Panc1 (cell line): Measurements from ENCODE around the gene CTCFL.

Source experiments
- POLR2AphosphoS5 ChIP-seq: IDR thresholded peaks from 2 replicates; pipeline ENCODE4 v1.6.1; 2012; ENCODE audit warnings: mild to moderate bottlenecking, low read depth, low read length, moderate library complexity
- SIN3A ChIP-seq: IDR thresholded peaks from 2 replicates; pipeline ENCODE4 v1.6.1; 2012; ENCODE audit warnings: low read depth, mild to moderate bottlenecking, low read length, moderate library complexity, borderline replicate concordance; ENCODE audit not compliant: insufficient read depth
- TF ChIP-seq, protein P1 (sequence below): fragments of 450-650 bp; IDR thresholded peaks from 2 replicates; pipeline ENCODE4 v1.5.1; 2017; ENCODE audit warnings: mild to moderate bottlenecking
- TF ChIP-seq, protein P2 (sequence below), 2 experiments: IDR thresholded peaks; 2 replicates each; pipeline ENCODE4 v1.6.1; 2011 to 2012; ENCODE audit warnings: low read depth in 2 of 2, control low read depth in 1 of 2, low read length in 1 of 2, mild to moderate bottlenecking in 1 of 2, moderate library complexity in 1 of 2; ENCODE audit not compliant: insufficient read depth in 1 of 2

DNA sequence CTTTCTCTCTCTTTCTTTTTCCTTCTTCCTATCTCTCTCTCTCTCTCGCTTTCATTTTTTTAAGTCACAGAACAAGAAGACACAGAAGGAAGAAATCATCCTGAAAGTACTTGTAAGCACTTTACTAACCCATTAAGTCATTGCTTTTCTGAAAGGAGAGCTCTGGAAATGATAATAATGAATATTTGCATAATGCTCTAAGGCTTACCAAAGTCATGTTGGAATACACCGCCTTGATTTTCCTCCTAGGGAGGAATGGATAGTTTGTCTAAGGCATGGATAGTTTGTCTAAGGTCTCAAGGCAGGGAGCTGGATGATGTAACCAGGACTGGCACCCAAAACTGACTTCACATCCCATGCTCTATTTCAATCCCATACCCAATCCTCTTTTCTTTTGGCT, 12.9 kb upstream of the CTCFL start:
- TF ChIP-seq, protein P1, sequence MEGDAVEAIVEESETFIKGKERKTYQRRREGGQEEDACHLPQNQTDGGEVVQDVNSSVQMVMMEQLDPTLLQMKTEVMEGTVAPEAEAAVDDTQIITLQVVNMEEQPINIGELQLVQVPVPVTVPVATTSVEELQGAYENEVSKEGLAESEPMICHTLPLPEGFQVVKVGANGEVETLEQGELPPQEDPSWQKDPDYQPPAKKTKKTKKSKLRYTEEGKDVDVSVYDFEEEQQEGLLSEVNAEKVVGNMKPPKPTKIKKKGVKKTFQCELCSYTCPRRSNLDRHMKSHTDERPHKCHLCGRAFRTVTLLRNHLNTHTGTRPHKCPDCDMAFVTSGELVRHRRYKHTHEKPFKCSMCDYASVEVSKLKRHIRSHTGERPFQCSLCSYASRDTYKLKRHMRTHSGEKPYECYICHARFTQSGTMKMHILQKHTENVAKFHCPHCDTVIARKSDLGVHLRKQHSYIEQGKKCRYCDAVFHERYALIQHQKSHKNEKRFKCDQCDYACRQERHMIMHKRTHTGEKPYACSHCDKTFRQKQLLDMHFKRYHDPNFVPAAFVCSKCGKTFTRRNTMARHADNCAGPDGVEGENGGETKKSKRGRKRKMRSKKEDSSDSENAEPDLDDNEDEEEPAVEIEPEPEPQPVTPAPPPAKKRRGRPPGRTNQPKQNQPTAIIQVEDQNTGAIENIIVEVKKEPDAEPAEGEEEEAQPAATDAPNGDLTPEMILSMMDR, result no peak
- no peak for TF ChIP-seq SIN3A
- no peak for TF ChIP-seq POLR2AphosphoS5
- TF ChIP-seq, protein P2, sequence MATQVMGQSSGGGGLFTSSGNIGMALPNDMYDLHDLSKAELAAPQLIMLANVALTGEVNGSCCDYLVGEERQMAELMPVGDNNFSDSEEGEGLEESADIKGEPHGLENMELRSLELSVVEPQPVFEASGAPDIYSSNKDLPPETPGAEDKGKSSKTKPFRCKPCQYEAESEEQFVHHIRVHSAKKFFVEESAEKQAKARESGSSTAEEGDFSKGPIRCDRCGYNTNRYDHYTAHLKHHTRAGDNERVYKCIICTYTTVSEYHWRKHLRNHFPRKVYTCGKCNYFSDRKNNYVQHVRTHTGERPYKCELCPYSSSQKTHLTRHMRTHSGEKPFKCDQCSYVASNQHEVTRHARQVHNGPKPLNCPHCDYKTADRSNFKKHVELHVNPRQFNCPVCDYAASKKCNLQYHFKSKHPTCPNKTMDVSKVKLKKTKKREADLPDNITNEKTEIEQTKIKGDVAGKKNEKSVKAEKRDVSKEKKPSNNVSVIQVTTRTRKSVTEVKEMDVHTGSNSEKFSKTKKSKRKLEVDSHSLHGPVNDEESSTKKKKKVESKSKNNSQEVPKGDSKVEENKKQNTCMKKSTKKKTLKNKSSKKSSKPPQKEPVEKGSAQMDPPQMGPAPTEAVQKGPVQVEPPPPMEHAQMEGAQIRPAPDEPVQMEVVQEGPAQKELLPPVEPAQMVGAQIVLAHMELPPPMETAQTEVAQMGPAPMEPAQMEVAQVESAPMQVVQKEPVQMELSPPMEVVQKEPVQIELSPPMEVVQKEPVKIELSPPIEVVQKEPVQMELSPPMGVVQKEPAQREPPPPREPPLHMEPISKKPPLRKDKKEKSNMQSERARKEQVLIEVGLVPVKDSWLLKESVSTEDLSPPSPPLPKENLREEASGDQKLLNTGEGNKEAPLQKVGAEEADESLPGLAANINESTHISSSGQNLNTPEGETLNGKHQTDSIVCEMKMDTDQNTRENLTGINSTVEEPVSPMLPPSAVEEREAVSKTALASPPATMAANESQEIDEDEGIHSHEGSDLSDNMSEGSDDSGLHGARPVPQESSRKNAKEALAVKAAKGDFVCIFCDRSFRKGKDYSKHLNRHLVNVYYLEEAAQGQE (IDR thresholded peaks at IDR 0.05; ENCODE audit: insufficient read depth in 1 of 2, low read depth in 2 of 2, low read length in 1 of 2), result no peak
